B cell (primary cell): ENCODE measurements around the gene TMEM30A.

ENCODE experiments used
- CTCF ChIP-seq: fragments of 200-600 bp; IDR thresholded peaks from one replicate; pipeline ENCODE4 v1.8.0; 2022; ENCODE audit warnings: antibody characterized with exemption, mild to moderate bottlenecking
- EZH2 ChIP-seq: IDR thresholded peaks from 2 replicates; pipeline ENCODE4 v1.6.1; 2012; ENCODE audit warnings: borderline replicate concordance, low read depth, mild to moderate bottlenecking, moderate library complexity, low read length; ENCODE audit not compliant: insufficient read depth, poor library complexity, severe bottlenecking

GRCh38 chr6:75318900-75319299, 34.3 kb upstream of the TMEM30A start:
- TF ChIP-seq CTCF: no peak
- TF ChIP-seq EZH2: no peak
